HepG2 (cell line): ENCODE measurements around the gene SLC25A45. TPM values are rescaled to one million over a fixed set of nuclear protein-coding genes. Genes with fewer than 3 reads are reported as not detected.

ENCODE experiments used
- FOXP1 ChIP-seq, 2 experiments: fragments of 450-650 bp in 1 of 2; IDR thresholded peaks; 2 replicates each; pipeline ENCODE4 v1.6.1; 2017 to 2018; ENCODE audit warnings: antibody characterized with exemption in 1 of 2
- HOXA5 ChIP-seq: sonication (generic); formaldehyde crosslinking; IDR thresholded peaks from 2 replicates; pipeline ENCODE4 v1.4.0; 2020; ENCODE audit warnings: missing genetic modification reagents
- IRF2 ChIP-seq: IDR thresholded peaks from 2 replicates; pipeline ENCODE4 v1.6.1; 2018; ENCODE audit warnings: missing genetic modification reagents, missing compliant biosample characterization
- KDM3A ChIP-seq: IDR thresholded peaks from 2 replicates; pipeline ENCODE4 v1.6.1; 2018; ENCODE audit warnings: low read depth, missing compliant biosample characterization
- MED1 ChIP-seq: sonication (generic); formaldehyde crosslinking; IDR thresholded peaks from 2 replicates; pipeline ENCODE4 v1.4.0; 2020; ENCODE audit warnings: missing genetic modification reagents
- MED13 ChIP-seq: sonication (generic); formaldehyde crosslinking; IDR thresholded peaks from 2 replicates; pipeline ENCODE4 v1.5.0; 2020; ENCODE audit warnings: missing genetic modification reagents
- NCOA1 ChIP-seq: sonication (generic); formaldehyde crosslinking; IDR thresholded peaks from 2 replicates; pipeline ENCODE4 v1.9.0; 2021; ENCODE audit warnings: missing genetic modification reagents
- NCOR1 ChIP-seq: fragments of 200-600 bp; sonication (generic); IDR thresholded peaks from 2 replicates; pipeline ENCODE4 v1.7.0; 2017; ENCODE audit warnings: antibody characterized with exemption, low read length, borderline replicate concordance
- NFIC ChIP-seq: IDR thresholded peaks from 2 replicates; pipeline ENCODE4 v1.6.1; 2012; ENCODE audit warnings: mild to moderate bottlenecking, low read length, inconsistent platforms
- NR3C1 ChIP-seq: sonication (generic); formaldehyde crosslinking; IDR thresholded peaks from 2 replicates; pipeline ENCODE4 v1.4.0; 2020; ENCODE audit warnings: missing genetic modification reagents
- SMYD3 ChIP-seq: sonication (generic); formaldehyde crosslinking; IDR thresholded peaks from 2 replicates; pipeline ENCODE4 v1.8.1; 2023; ENCODE audit warnings: mild to moderate bottlenecking, missing genetic modification reagents
- SOX5 ChIP-seq: IDR thresholded peaks from 2 replicates; pipeline ENCODE4 v1.6.1; 2016; ENCODE audit warnings: borderline replicate concordance
- YEATS2 ChIP-seq: sonication (generic); formaldehyde crosslinking; IDR thresholded peaks from 2 replicates; pipeline ENCODE4 v1.4.0; 2020; ENCODE audit warnings: missing genetic modification reagents, borderline replicate concordance
- ZNF292 ChIP-seq: sonication (generic); formaldehyde crosslinking; IDR thresholded peaks from 2 replicates; pipeline ENCODE4 v1.8.1; 2022; ENCODE audit warnings: mild to moderate bottlenecking, low read depth, missing genetic modification reagents, borderline replicate concordance
- ZNF333 ChIP-seq: sonication (generic); formaldehyde crosslinking; IDR thresholded peaks from 2 replicates; pipeline ENCODE4 v1.4.0; 2020; ENCODE audit warnings: mild to moderate bottlenecking, missing genetic modification reagents, borderline replicate concordance
- ZNF607 ChIP-seq: sonication (generic); formaldehyde crosslinking; IDR thresholded peaks from 2 replicates; pipeline ENCODE4 v1.5.1; 2020; ENCODE audit warnings: missing genetic modification reagents, mild to moderate bottlenecking, borderline replicate concordance
- ZNF83 ChIP-seq: sonication (generic); formaldehyde crosslinking; IDR thresholded peaks from 2 replicates; pipeline ENCODE4 v1.4.0; 2020; ENCODE audit warnings: missing genetic modification reagents, mild to moderate bottlenecking, borderline replicate concordance
- polyA plus RNA-seq, 8 experiments: library from polyadenylated mRNA; depleted of rRNA in 3 of 8; stranded (reverse) in 7 of 8; unstranded in 1 of 8; fragments of >200 nt; fragmentation: Illumina TruSeq in 4 of 8; extraction: Trizol in 4 of 8; gene quantifications; 2 replicates each; pipeline versions ENCODE4 v1.2.1 to v1.2.3, GENCODE V29; 2011 to 2016; ENCODE audit warnings: low read depth in 4 of 8, missing spikeins in 1 of 8, mixed read lengths in 1 of 8; ENCODE audit not compliant: insufficient read depth in 1 of 8
- total RNA-seq, 5 experiments: library from RNA; depleted of rRNA; stranded (reverse); fragments of >200 nt; fragmentation: Illumina TruSeq; extraction: Trizol; gene quantifications; 2 replicates each; pipeline ENCODE4 v1.2.3, GENCODE V29; 2016; ENCODE audit warnings: low read depth in 1 of 5
- TF ChIP-seq, protein P1 (sequence below): sonication (generic); formaldehyde crosslinking; IDR thresholded peaks from 2 replicates; pipeline ENCODE4 v1.9.0; 2022; ENCODE audit warnings: low read depth, missing genetic modification reagents
- TF ChIP-seq, protein P2 (sequence below), 2 experiments: sonication (generic) in 1 of 2; formaldehyde crosslinking in 1 of 2; IDR thresholded peaks; 2 replicates each; pipeline versions ENCODE4 v1.6.1 to v1.9.0; 2014 to 2022; ENCODE audit warnings: antibody characterized with exemption in 1 of 2, borderline replicate concordance in 1 of 2, inconsistent platforms in 1 of 2, low read depth in 1 of 2, missing genetic modification reagents in 1 of 2
- TF ChIP-seq, protein P3 (sequence below): sonication (generic); formaldehyde crosslinking; IDR thresholded peaks from 2 replicates; pipeline ENCODE4 v1.8.1; 2022; ENCODE audit warnings: mild to moderate bottlenecking, missing genetic modification reagents

The SLC25A45 gene
- total and polyA plus RNA-seq, 2 of the 13 experiments (the other 11 are each of a cell fraction or from before 2014, with no cell fraction given), result 1.2 to 3.4 TPM

DNA sequence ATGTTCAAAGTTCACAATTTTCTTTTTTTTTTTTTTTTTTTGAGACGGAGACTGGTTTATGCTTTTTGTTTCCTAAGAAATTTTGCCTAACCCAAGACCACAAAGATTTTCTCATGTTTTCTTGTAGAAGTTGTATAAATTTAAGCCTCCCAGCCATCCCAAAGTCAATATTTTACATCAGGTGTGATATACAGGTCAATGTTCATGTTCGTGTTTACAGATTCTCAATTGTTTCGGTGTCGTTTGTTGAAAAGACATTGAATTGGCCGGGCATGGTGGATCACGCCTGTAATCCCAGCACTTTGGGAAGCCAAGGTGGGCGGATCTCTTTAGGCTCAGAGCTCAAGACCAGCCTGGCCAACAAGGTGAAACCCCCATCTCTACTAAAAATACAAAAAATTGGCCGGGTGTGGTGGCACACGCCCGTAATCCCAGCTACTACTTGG lies 19.4 kb upstream of the SLC25A45 start (continued):
- TF ChIP-seq NCOR1, result peak; percentile 82; the same call in 1 of the 2 replicates
- no peak for TF ChIP-seq NCOA1
- 0 out of 2 replicates have a peak, but pooled peaks have one; percentile 21 for TF ChIP-seq NFIC
- TF ChIP-seq SMYD3 (CRISPR knock-in tag), result no peak
- no peak for TF ChIP-seq ZNF607 (CRISPR knock-in tag)
- TF ChIP-seq FOXP1 (IDR thresholded peaks at IDR 0.05), result peak; percentile 41; the same call in 1 of the 2 replicates
- TF ChIP-seq FOXP1 (CRISPR knock-in tag; IDR thresholded peaks at IDR 0.05), result peak; percentile 65
- TF ChIP-seq, protein P1, sequence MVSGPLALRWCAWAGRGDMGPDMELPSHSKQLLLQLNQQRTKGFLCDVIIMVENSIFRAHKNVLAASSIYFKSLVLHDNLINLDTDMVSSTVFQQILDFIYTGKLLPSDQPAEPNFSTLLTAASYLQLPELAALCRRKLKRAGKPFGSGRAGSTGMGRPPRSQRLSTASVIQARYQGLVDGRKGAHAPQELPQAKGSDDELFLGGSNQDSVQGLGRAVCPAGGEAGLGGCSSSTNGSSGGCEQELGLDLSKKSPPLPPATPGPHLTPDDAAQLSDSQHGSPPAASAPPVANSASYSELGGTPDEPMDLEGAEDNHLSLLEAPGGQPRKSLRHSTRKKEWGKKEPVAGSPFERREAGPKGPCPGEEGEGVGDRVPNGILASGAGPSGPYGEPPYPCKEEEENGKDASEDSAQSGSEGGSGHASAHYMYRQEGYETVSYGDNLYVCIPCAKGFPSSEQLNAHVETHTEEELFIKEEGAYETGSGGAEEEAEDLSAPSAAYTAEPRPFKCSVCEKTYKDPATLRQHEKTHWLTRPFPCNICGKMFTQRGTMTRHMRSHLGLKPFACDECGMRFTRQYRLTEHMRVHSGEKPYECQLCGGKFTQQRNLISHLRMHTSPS, result no peak
- TF ChIP-seq, protein P2, sequence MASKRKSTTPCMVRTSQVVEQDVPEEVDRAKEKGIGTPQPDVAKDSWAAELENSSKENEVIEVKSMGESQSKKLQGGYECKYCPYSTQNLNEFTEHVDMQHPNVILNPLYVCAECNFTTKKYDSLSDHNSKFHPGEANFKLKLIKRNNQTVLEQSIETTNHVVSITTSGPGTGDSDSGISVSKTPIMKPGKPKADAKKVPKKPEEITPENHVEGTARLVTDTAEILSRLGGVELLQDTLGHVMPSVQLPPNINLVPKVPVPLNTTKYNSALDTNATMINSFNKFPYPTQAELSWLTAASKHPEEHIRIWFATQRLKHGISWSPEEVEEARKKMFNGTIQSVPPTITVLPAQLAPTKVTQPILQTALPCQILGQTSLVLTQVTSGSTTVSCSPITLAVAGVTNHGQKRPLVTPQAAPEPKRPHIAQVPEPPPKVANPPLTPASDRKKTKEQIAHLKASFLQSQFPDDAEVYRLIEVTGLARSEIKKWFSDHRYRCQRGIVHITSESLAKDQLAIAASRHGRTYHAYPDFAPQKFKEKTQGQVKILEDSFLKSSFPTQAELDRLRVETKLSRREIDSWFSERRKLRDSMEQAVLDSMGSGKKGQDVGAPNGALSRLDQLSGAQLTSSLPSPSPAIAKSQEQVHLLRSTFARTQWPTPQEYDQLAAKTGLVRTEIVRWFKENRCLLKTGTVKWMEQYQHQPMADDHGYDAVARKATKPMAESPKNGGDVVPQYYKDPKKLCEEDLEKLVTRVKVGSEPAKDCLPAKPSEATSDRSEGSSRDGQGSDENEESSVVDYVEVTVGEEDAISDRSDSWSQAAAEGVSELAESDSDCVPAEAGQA (IDR thresholded peaks at IDR 0.05; ENCODE audit: low read depth), result no peak
- TF ChIP-seq, protein P2 (CRISPR knock-in tag; IDR thresholded peaks at IDR 0.05; ENCODE audit: borderline replicate concordance), result no peak
- no peak for TF ChIP-seq MED1 (CRISPR knock-in tag)
- TF ChIP-seq ZNF292 (CRISPR knock-in tag), result 0 out of 2 replicates have a peak, but pooled peaks have one; percentile 31
- no peak for TF ChIP-seq YEATS2
- no peak for TF ChIP-seq MED13 (CRISPR knock-in tag)
- TF ChIP-seq NR3C1, result no peak
- TF ChIP-seq HOXA5, result no peak
- TF ChIP-seq ZNF83 (CRISPR knock-in tag), result no peak
- TF ChIP-seq, protein P3, sequence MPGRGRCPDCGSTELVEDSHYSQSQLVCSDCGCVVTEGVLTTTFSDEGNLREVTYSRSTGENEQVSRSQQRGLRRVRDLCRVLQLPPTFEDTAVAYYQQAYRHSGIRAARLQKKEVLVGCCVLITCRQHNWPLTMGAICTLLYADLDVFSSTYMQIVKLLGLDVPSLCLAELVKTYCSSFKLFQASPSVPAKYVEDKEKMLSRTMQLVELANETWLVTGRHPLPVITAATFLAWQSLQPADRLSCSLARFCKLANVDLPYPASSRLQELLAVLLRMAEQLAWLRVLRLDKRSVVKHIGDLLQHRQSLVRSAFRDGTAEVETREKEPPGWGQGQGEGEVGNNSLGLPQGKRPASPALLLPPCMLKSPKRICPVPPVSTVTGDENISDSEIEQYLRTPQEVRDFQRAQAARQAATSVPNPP (CRISPR knock-in tag), result no peak
- no peak for TF ChIP-seq IRF2 (CRISPR knock-in tag)
- peak; percentile 85; the same call in 1 of the 2 replicates for TF ChIP-seq SOX5 (CRISPR knock-in tag)
- no peak for TF ChIP-seq KDM3A
- TF ChIP-seq ZNF333 (CRISPR knock-in tag), result no peak
